Inferior parietal cortex (tissue), 1 donor: Measurements from ENCODE around the gene UNC5A.
A peak's percentile ranks its signal among the peaks of the same experiment; 100 is the strongest.

Experiments used
- DNase-seq: peaks from one replicate; pipeline ENCODE4 v3.0.0-alpha.2; 2016; ENCODE audit errors: extremely low spot score

The UNC5A gene

DNA sequence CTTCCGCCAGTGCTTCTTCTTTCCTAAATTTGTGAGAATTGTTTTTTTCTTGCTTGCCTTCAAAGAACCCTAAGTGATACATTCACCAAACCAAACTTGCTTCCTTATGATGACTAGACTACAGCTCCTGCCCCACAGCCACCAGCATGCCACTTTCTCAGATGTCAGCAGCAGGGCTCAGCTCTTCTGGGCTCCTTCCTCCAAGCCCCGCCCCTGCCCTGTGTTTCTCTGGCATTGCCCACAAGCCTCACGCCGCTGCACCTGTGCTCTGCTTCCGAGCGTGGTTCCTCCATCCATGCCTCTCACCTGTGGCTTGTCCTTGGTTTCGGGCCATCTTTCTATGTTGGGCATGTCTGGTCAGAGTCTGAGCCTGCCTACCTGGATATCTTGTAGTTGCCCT, 10.6 kb downstream of the UNC5A start:
- DNase-seq, result no peak

DNA sequence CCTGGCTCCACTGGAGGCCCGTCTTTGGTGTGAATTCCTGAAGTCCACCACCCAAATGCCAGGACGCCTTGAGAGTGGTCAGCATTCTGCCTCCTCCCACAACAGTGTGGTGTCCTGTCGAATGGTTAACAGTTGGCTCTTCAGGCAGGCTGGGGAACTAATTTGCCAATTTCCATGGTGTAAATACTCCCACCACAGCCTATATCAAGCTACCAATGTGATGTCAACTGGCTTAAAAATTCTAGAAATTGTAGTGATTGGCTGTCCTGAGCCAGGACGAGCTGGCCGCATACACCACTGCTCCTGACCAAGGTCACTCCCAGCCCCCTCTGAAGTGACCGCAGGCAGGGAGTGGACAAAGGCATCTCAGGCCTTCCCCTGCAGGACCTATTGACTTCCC, 11.1 kb downstream of the UNC5A start:
- DNase-seq, result no peak

DNA sequence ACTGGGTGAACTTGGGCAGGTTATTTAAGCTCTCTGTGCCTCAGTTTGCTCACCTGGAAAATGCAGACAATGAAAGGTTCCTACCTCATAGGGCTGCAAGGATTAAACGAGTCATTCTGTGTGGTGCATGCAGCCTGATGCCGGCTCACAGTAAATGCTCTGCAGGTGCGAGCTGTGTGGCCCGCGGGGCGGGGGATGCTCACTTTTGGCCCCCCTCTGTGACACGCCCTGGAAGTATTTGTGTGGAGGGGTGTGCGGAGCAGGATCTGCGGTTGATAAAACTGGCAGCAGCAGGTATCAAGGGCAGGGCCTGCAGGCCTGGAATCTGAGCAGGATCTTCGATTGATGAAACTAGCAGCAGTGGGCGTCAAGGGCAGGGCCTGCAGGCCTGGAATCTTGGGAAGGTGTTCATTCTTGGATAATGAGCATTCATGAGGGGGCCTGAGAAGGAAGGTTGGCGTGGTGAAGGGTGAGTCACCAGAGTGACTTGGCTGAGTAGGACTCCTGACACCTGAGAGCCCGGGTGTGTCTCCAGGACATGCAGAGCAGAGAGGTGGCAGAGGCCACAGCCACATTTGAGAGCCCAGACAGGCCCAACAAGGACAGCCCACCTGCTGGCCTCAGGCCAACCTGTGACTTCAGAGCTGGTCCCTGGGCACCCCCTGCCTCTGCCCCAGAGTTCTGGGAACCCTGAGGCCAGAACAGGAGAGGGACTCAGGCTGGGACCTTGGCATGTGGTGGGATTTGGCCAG, 11.9 kb downstream of the UNC5A start:
- DNase-seq, result no peak

DNA sequence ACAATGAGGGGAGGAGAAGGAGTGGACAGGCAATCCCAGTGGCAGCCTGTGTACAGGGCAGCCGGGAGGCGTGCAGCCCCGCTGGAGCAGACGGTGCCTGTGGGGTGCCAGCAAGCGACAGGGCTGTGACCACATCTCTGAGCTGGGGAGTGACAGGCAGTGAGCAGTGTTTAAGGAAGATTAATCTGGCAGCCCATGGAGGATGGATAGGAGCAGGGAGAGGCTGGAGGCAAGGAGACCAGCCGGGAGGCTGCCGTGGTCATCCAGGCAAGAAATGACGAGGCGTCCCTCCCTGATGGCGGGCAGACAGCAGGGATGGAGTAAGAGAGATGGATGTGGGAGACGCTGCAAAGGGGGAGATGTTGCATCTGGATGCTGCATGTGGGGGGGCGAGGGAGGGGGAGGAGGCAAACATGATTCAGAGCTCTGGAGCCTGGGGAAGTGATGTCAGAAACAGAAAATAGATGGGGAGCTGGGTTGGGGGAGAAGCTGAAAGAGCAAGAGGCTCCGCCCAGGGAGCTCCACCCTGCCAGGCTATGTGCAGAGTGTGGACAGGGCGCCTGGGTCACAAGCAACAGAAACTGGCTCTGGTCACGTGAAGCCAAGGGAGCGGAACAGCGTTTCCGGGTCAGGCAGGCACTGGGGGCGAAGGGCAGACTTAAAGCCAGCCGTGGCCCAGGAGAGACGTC, 12.6 kb downstream of the UNC5A start:
- no peak for DNase-seq

DNA sequence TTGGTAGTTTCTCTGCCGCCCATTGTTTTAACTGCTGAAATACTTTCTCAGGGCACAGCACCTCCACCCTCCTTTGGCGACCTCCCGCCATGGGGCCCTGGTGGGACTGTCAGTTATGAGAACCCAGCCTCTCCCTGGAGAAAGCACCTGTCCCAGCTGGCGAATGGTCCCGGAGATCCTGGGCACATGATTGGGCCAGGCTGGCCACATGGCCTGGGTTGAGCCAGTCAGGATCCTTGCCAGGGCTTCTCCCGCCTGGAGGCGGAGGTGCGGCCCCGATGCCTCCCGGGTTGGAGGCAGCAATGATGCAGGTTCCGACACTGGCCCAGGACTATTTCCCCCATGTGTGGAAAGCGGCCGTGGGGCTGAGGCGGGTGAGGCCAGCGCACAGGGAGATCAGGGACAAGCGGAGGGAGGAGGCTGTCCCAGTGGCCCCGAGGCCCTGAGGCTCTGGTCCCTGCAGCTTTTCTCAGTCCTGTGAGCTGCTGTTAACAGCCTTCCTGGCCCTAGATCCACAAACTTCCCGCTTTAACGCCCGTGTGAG, 13.6 kb downstream of the UNC5A start:
- no peak for DNase-seq

DNA sequence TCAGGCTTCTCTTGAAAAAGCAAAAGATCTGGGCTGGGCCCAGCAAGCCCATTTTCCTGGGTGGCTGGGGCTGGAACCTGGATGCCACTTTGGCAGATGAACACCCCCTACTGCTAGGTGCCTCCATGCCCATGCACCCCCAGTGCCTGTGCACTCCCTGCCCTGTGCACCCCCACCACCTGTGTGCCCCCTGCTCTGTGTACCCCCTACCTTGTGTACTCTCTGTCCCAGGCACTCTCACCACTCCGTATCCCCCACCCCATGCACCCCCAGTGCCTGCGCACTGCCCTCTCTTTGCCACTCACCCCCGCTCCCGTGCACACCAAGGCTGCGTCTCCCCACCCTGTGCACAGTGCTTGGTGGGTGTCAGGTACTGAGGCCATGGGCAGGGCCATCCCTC, 14.2 kb downstream of the UNC5A start:
- no peak for DNase-seq

DNA sequence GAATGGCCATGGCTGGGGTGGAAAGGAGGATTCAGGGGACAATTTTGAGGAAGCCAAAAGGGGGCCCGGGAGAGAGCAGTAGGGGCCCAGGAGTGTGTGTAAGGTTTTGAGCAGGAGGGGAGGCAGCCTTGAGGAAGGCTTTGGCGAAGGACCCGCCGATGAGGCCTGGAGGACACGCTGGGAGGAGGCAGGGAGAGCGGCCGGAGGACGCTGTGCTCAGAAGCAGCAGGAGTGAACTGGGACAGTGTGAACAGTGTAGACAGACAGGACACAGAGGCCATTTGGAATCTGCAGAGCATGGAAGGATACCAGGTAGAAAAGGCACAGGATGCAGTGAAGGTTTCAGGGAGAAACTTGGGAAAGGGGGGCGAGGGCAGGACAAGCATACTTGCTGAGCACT, 14.9 kb downstream of the UNC5A start:
- no peak for DNase-seq

DNA sequence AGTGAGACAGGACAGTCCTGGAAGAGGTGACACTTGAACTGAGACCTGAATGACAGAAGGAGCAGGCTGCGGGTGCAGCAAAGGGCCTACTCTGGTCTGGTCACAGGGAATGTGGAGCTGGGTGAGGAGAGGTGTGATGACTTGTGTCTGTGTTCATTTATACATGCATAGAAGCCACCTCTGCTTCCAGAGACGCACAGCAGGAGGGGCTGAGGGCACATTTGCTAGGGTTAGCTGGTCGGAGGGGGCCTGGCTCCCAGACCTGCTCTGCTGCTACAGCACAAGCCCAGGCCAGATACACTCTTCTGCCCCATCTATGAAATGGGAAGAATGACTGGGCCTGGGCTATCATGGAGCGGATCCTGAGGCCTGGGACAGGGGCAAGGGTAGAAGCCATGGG, 15.6 kb downstream of the UNC5A start:
- no peak for DNase-seq

DNA sequence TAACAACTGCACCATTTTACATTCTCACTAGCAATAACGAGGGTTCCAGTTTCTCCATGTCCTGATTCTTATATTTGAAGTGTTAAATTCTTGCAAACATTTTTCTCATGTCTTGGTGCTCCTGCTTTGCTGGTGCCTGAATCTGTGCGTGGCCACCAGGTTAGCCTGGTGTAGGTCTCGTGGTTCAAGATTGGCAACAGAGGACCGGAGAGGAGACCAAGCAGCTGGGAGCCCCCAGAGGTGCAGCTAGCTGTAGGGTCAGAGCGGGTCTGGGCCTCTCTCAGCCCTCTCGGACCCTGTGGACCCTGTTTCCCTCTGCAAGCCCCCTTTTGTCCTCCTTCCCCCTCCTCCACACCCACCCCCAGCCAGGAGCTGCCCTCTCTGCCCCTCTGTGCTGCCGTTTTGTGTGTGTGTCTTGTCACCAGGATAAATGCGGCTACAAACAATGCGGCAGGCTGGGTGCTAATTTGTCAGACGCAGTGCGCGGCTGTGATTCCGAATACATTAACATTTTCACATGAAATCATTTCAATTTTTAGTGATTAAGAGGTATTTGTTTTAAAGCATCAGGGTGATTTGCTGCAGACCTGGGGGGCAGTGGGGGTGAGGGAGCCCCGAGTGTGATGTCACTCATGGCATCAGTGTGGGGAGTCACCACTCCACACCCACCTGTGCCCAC, 17.5 kb downstream of the UNC5A start:
- no peak for DNase-seq

DNA sequence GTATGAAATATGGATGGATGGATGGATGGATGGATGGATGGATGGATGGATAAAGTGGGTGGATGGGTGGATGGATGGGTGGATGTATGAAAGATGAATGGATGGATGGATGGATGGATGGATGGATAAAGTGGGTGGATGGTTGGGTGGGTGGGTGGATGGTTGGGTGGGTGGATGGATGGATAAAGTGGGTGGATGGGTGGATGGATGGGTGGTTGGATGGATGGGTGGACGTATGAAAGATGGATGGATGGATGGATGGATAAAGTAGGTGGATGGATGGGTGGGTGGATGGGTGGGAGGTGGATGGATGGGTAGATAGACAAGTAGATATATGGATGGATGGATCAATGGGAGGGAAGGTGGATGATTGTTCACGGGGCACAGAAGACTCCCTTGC, 19.0 kb downstream of the UNC5A start:
- no peak for DNase-seq

DNA sequence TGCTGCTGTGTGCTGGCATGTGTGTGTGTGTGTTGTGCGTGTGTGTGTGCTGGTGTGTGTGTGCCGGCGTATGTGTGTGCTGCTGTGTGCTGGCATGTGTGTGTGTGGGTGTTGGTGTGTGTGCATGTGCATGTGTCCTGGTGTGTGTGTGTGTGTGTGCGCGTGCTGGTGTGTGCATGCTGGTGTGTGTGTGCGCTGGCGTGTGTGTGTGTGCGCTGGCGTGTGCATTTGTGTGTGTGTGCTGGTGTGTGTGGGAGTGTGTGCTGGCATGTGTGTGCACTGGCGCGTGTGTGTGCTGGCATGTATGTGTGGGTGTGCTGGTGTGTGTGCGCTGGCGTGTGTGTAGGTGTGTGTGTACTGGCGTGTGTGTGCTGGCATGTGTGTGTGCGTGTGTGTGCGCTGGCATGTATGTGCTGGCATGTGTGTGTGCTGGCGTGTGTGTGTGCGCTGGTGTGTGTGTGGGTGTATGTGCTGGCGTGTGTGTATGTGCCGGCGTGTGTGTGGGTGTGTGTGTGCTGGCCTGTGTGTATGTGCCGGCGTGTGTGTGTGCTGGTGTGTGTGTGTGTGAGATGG, 20.1 kb downstream of the UNC5A start:
- DNase-seq, result no peak

DNA sequence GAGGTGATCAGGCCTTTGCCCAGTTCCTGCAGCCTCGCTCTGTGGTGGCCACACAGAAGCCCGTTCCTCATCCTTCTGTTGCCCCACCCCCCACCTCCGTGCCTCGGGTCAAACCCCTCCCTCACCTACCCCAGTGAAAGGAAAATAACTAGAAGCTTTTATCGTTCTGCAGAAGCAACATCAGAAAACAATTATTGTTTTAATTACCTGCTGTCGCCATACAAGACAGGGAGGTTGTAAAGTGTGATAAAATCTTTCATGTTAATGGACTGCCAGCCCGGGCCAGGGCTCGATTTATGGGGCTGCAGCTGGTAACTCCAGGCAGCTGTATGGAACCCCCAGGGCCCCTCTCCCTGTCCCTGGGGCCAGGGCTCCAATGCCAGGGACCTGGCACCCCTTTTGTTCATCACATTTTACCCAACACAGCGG, 20.6 kb downstream of the UNC5A start:
- no peak for DNase-seq

DNA sequence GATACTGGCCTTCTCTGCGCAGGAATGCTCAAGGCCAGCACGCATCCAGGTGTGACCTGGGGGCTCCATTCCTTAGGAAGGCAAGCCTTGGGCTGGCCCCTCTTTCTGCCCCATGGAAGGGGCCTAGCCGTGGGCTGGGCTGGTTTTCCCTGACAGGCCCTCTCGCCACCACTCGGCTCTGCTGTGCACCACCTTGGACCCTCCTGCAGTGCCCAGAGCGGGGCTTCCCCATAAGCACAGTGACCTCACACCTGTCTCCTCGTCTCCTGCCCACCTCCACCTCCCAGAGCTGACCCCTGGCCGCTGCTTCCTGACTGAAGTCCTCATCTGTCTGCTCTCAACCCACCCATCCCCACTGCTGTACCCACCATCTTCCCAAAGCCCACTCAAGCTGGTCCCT, 21.1 kb downstream of the UNC5A start:
- no peak for DNase-seq

DNA sequence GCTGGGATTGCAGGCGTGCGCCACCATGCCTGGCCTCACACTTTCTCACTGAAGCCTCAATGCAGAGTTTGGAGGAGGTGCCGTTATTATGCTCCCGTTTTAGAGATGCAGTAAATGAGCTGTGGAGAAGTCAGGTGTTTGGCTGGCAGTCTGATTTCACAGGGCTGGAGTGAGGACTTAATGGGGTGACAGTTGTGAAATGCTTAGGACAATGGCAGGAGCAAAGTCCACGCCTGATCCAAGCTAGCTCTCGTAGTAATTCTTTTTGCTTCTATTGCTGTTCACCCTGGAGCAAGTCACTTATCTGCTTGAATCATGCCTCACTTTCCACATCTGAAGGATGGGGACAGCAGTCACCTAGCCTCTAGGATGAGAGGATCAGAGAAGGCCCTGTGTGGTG, 21.8 kb downstream of the UNC5A start:
- DNase-seq, result no peak

DNA sequence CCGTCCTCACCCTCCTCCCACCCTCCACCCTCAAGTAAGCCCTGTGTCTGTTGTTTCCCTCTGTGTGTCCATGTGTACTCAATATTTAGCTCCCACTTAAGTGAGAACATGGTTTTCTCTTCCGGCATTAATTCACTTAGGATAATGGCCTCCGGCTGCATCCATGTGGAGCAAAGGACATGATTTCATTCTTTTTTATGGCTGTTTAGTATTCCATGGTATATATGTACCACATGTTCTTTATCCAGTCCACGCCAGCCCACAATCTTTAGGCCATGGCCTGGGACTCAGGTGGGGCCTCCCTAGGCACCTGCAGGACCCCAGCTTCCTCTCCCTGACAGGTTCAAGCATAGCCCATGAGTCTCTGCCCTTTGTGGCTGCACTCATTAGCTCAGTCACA, 22.9 kb downstream of the UNC5A start:
- no peak for DNase-seq

DNA sequence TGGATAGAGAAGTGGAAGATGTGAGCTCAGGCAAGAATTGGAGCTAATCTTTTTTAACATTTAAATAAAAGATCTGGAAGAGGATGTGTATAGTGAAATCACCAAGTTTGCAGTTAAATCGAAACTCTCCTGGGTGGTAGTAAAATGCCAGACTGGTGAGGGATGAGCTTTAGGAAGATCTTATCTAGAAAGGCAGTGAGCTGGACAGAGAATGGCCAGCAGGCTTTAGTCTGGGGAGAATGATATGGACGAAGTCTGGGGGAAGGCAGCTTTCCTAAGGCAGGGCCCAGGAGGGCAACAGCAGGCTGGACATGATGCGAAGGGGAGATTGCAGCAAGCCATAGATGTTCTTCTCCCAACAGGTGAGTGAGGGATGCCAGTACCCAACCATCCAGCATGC, 25.6 kb downstream of the UNC5A start:
- DNase-seq, result no peak

DNA sequence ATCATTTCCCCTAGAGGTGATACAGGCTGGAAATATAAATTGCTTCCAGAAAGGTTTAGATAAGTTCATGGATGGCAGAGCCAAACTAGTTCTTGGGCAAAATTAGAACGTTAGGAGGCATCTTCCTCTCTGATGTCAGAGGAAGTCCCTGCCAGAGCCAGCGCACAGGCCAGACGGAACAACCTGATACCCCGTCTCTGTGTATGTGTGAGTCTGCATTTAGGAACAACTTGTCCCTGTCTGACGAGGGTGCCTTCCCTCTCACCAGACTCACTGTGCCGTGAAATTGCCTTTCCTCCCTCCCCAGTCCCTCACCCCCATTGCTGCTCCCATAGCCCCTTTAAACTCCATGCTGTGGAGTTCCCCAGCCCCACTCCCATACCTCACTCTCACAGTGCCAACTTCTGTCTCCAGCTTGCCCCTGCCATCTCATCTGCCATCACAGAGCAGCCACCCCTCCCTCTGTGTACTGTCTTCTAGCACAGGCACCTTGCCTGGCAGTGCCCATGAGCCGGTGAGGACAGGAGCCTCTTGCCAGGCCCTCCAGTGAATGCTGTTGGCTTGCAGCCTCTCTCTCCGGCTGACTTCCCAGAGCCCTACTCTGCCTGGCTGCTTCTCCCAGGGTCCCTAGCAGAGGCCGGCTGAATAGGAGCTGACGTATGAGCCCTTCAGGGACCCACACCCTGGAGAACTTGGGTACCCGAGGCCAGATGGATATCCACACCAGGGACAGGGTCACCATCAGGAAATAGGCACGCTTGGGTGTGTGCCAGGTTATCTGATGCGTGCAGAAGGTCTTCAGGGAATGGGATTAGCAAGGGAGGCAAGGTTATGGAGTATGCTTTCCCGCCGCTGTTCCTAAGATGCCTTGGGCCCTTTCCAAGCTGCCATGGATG, 26.7 kb downstream of the UNC5A start:
- DNase-seq, result no peak

DNA sequence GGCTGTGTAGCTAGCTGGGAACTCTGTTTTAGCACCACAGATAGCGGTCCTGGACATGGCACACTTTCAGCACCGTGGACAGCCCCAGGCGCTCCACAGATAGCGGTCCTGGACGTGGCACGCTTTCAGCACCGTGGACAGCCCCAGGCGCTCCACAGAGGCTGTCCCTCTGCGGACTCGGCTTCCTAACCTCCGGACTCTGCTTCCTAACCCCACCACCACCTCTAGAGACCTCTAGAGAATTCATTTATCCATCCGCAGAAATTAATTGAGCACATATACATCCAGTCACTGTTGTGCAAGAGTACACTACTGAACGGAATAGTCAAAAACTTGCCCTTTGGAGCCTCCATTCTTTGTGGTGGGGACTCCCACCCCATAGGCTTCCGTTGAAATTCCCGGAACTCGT, 27.4 kb downstream of the UNC5A start:
- DNase-seq, result peak; percentile 63

DNA sequence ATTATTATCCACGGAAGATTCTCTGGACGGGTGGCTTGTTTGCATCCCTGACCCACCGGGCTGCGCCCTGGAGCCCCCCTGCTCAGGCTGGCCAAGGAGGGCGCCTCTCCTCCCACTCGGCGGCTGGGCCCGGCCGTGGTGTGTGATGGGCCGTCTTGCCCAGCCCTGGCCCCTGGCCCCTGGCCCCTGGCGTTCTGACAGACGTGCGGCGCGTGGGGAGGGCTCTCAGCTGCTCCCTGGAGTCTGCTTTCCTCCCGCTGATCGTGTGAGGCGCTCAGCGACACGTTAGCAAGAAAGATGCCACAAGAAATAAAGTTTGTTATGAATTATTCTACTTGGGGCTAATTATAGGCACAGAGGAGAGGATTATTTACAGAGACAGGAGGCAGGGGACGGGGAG, 33.3 kb downstream of the UNC5A start:
- no peak for DNase-seq

DNA sequence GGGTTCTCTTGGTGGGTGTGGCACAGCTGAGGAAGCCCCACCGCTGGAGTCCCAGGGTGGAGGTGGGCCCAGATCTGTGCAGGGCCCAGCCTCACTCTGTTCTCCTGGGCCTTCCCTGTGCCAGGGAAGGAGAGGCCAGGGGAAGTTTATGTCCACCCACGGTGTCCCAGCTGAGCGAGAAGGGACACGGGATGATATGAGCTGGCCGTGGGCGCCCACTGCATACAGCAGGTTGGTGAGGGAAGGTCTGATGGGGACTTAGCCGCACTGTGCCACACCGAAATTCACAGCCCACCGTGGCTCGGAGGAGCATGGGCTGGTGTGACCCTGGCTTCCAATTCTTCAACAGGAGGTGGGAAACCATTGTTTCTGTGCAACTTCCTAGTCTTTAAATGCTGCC, 33.9 kb downstream of the UNC5A start:
- DNase-seq, result no peak

DNA sequence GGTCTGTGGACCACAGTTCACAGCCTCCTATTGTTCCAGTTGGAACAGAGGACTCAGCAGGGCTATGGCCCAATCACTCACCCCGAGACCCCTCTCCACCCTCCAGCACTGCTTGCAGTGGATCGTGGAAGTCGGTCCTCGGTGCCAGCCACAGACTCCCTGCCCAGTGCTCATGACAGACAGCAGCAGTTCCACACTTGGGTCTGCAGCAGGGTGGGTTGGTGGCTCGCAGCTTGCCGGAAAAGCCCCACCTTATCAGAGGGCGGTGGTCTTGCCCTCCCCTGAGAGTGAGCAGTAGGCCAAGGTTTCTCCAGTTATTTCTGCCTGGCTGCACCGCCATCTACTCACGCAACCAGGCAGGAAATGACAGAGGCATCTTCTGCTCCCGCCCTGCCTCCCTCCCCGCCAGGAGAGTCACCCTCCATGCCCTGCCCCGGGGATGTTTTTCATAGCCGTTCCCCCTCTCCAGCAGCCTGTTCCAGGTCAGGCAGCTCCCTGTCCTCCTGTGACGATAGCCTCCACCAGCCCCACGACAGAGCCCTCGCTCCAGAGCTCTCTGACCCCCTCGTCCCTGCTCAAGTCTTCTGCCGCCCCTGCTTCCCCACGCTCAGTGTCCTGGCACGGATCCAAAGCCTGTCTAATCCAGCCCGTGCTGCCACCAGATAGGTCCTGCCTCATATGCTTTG, 34.5 kb downstream of the UNC5A start:
- no peak for DNase-seq
